ENCODE results near the gene RASGRF1.

- TF ChIP-seq POLR2A (IDR thresholded peaks at IDR 0.05) = no peak
- no peak for TF ChIP-seq CTCF (IDR thresholded peaks at IDR 0.05)
Observed at GRCh38 chr15:78997981-78998499, 92.5 kb downstream of the RASGRF1 start.
